ENCODE data around the gene CRLF2. TPM values are rescaled to one million over a fixed set of nuclear protein-coding genes. Genes with fewer than 3 reads are reported as not detected.

Gene CRLF2
- total RNA-seq, 2 donors from 2014 or later: not detected

DNA sequence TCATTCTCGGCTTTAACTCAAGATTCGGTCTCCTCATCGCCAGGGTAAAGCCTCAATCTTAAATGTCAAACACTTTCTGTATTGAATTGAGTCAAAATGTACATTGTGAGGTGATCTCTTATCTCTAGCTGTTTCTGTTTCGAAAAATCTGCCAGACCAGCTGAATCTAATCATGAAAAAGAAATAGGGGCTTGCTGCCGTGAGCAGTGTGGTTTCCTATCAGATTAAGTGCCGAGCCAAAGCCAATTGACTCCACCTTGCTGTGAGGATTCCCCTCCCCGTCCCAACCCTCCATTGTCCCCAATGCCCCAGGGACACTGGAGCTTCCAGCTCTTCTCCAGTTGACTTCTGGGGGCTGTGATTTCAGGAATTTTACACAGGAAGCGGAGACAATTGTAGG lies 12.5 kb upstream of the CRLF2 start:
- H3K4me1 Mint-ChIP-seq: peaks cover 6% of the 10 kb centered on the region
- H3K36me3 Mint-ChIP-seq (ENCODE audit: low read depth): peaks cover 20% of the 10 kb centered on the region
- Histone ChIP-seq H3K9me3 (ENCODE audit: control insufficient read depth, low read length) (peaks cover 59% of the 10 kb centered on the region), H3K27me3 (ENCODE audit: control insufficient read depth, insufficient read depth, low read length, poor library complexity, severe bottlenecking) (no peaks in the 10 kb centered on the region), H3K4me1 (ENCODE audit: control insufficient read depth, insufficient read depth, low read length) (no peaks in the 10 kb centered on the region), H3K27ac (ENCODE audit: low read depth, low read length) (no peak overlapping the region), H3K4me3 (ENCODE audit: low read length) (no peak overlapping the region), H3K36me3 (ENCODE audit: control insufficient read depth, insufficient read depth, low read length) (no peaks in the 10 kb centered on the region), H3K9ac (ENCODE audit: extremely low read depth, low read length, poor library complexity, severe bottlenecking) (no peak overlapping the region)
- WGBS, 2 experiments (ENCODE audit: insufficient coverage in 1 of 2, insufficient read length in 1 of 2): 37 to 72% methylated on average over 5 to 8 of the region's 8 CpGs
- peaks cover 5% of the 10 kb centered on the region for H3K27me3 Mint-ChIP-seq (ENCODE audit: insufficient read depth)
- peak; percentile 92 for DNase-seq
- peak overlapping the region; percentile 91 for H3K27ac Mint-ChIP-seq
- peaks cover 66% of the 10 kb centered on the region for H3K9me3 Mint-ChIP-seq
- H3K4me3 Mint-ChIP-seq: peak overlapping the region; percentile 21
- TF ChIP-seq, protein P1, sequence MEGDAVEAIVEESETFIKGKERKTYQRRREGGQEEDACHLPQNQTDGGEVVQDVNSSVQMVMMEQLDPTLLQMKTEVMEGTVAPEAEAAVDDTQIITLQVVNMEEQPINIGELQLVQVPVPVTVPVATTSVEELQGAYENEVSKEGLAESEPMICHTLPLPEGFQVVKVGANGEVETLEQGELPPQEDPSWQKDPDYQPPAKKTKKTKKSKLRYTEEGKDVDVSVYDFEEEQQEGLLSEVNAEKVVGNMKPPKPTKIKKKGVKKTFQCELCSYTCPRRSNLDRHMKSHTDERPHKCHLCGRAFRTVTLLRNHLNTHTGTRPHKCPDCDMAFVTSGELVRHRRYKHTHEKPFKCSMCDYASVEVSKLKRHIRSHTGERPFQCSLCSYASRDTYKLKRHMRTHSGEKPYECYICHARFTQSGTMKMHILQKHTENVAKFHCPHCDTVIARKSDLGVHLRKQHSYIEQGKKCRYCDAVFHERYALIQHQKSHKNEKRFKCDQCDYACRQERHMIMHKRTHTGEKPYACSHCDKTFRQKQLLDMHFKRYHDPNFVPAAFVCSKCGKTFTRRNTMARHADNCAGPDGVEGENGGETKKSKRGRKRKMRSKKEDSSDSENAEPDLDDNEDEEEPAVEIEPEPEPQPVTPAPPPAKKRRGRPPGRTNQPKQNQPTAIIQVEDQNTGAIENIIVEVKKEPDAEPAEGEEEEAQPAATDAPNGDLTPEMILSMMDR (conservative IDR thresholded peaks at IDR 0.05): no peak

DNA sequence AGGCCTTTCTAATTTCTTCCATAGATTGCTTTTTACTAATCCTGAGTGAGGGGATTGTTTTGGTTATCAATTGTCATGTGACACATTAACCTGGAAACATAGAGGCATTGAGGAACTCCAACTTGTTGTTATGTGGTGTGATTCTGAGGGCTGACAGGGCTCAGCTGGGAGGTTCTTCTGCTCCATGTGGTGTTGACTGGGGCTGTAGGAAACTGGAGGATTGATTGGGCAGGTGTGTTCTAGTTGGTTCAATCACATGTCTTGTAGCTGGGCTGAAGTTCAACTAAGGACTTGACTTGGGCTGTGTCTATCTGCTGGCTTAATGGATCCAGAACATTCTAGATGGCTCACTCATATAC lies 10.8 kb upstream of the CRLF2 start:
- Mint-ChIP-seq H3K9me3 (peaks cover 55% of the 10 kb centered on the region), H3K4me1 (peaks cover 6% of the 10 kb centered on the region), H3K27ac (no peak overlapping the region), H3K27me3 (ENCODE audit: insufficient read depth) (peaks cover 5% of the 10 kb centered on the region), H3K36me3 (ENCODE audit: low read depth) (peaks cover 17% of the 10 kb centered on the region), H3K4me3 (no peak overlapping the region)
- no peak for DNase-seq
- peak overlapping the region; percentile 59 for H3K4me3 ChIP-seq (ENCODE audit: low read length)
- H3K27me3 ChIP-seq (ENCODE audit: control insufficient read depth, insufficient read depth, low read length, poor library complexity, severe bottlenecking): no peaks in the 10 kb centered on the region
- H3K27ac ChIP-seq (ENCODE audit: low read depth, low read length): no peak overlapping the region
- H3K9ac ChIP-seq (ENCODE audit: extremely low read depth, low read length, poor library complexity, severe bottlenecking): no peak overlapping the region
- no peaks in the 10 kb centered on the region for H3K4me1 ChIP-seq (ENCODE audit: control insufficient read depth, insufficient read depth, low read length)
- TF ChIP-seq, protein P1 (conservative IDR thresholded peaks at IDR 0.05): no peak
- H3K9me3 ChIP-seq (ENCODE audit: control insufficient read depth, low read length): peaks cover 72% of the 10 kb centered on the region
- no peaks in the 10 kb centered on the region for H3K36me3 ChIP-seq (ENCODE audit: control insufficient read depth, insufficient read depth, low read length)

DNA sequence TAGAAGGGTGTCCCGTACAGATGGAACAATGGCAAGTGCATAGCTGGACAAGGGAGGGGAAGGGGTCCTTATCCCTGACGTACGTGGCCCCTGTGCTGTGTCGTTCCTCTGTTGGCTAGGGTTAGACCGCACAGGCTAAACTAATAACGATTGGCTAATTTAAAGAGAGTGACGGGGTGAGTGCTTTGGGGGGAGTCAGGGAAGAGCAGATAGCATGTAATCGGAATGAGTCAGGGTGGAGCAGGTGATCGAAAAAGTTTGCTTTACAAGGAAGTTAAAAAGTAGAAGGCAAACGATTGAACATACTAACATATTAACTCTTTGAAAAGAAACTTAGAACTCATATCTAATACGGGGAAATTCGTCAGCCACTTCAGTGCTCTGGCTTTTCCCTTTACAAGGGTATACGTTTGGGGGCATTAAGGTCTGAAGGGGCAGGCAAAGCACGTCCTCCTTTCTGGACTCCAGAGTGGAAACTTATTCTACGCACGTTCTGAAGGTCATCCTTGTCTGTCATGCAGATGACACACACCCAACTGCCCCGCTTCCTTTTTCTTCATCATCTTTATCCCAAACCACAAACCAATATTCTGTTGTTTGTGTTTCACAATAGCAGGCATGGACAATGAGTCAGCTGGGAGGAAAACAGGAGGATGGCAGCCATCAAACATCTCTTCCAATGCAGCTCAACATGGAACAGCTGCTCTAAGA lies 10.2 kb upstream of the CRLF2 start:
- TF ChIP-seq, protein P1 (conservative IDR thresholded peaks at IDR 0.05): no peak
- H3K36me3 ChIP-seq (ENCODE audit: control insufficient read depth, insufficient read depth, low read length): no peaks in the 10 kb centered on the region
- peaks cover 6% of the 10 kb centered on the region for H3K4me1 Mint-ChIP-seq
- H3K27ac ChIP-seq (ENCODE audit: low read depth, low read length): no peak overlapping the region
- H3K4me1 ChIP-seq (ENCODE audit: control insufficient read depth, insufficient read depth, low read length): no peaks in the 10 kb centered on the region
- 94% methylated on average over 14 to 17 of the region's 17 CpGs for WGBS, 2 experiments (ENCODE audit: insufficient coverage in 1 of 2, insufficient read length in 1 of 2)
- H3K36me3 Mint-ChIP-seq (ENCODE audit: low read depth): peaks cover 16% of the 10 kb centered on the region
- H3K27me3 Mint-ChIP-seq (ENCODE audit: insufficient read depth): peaks cover 5% of the 10 kb centered on the region
- H3K27ac Mint-ChIP-seq: no peak overlapping the region
- H3K27me3 ChIP-seq (ENCODE audit: control insufficient read depth, insufficient read depth, low read length, poor library complexity, severe bottlenecking): no peaks in the 10 kb centered on the region
- H3K4me3 ChIP-seq (ENCODE audit: low read length): peak overlapping the region; percentile 59
- H3K9me3 ChIP-seq (ENCODE audit: control insufficient read depth, low read length): peaks cover 72% of the 10 kb centered on the region
- H3K9ac ChIP-seq (ENCODE audit: extremely low read depth, low read length, poor library complexity, severe bottlenecking): no peak overlapping the region
- no peak for DNase-seq
- H3K9me3 Mint-ChIP-seq: peaks cover 54% of the 10 kb centered on the region
- H3K4me3 Mint-ChIP-seq: no peak overlapping the region

All from endodermal cell (in vitro differentiated cells).